ENCODE results near the gene PCMTD2.

- no peak for TF ChIP-seq EZH2 (IDR thresholded peaks at IDR 0.05; ENCODE audit: low read depth, low read length, severe bottlenecking)
- no peak for TF ChIP-seq CHD1 (IDR thresholded peaks at IDR 0.05; ENCODE audit: low read depth, low read length)
- TF ChIP-seq POLR2AphosphoS5 (IDR thresholded peaks at IDR 0.05; ENCODE audit: low read depth, low read length): no peak
- no peak for TF ChIP-seq POLR2A (IDR thresholded peaks at IDR 0.05; ENCODE audit: control extremely low read depth in 1 of 2, low read depth in 2 of 2, low read length in 2 of 2)
- no peak for TF ChIP-seq SIN3A (conservative IDR thresholded peaks at IDR 0.05 in 1 of 2, IDR thresholded peaks at IDR 0.05 in 1 of 2; ENCODE audit: low read depth in 1 of 2, low read length in 2 of 2)
- no peak for TF ChIP-seq CTCF (IDR thresholded peaks at IDR 0.05; ENCODE audit: control extremely low read depth in 1 of 3, insufficient read depth in 1 of 3, low read depth in 1 of 3, low read length in 3 of 3)
- no peak for TF ChIP-seq CREB1 (IDR thresholded peaks at IDR 0.05)
- no peak for TF ChIP-seq TAF1 (IDR thresholded peaks at IDR 0.05; ENCODE audit: low read depth, low read length)
- TF ChIP-seq E2F6 (IDR thresholded peaks at IDR 0.05): no peak
Measured at GRCh38 chr20:64214952-64215351, 40.6 kb upstream of the PCMTD2 start.
